ENCODE measurements around the gene PTF1A.

PTF1A gene

DNA sequence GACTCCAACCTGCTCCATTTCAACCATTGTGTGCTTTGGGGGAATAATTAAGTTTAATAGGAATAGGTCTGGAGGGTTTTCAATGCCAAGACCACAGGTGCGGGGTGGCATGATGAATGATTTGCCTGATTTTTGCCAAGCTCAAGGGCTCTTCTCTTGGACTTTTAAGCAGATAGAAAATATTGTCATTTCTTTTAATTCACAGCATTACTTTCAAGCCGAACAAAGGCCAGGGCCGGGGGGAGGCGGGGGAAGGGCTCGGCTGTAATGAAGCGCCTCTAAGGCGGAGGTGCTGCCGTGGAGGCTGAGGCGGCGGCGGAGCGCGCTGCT lies 6.5 kb downstream of the PTF1A start:
- DNase-seq (ENCODE audit: extremely low spot score), result no peak
- CTCF ChIA-PET, result no interaction called here
- POLR2A ChIA-PET, result no interaction called here
- TF ChIP-seq ELF4 (IDR thresholded peaks at IDR 0.05) (no peak), SP1 (IDR thresholded peaks at IDR 0.05) (no peak), BHLHE40 (IDR thresholded peaks at IDR 0.05; ENCODE audit: borderline replicate concordance) (no peak), CTBP1 (IDR thresholded peaks at IDR 0.05; ENCODE audit: borderline replicate concordance) (no peak), FOXM1 (IDR thresholded peaks at IDR 0.05; ENCODE audit: borderline replicate concordance) (no peak), ZNF384 (IDR thresholded peaks at IDR 0.05) (no peak)

DNA sequence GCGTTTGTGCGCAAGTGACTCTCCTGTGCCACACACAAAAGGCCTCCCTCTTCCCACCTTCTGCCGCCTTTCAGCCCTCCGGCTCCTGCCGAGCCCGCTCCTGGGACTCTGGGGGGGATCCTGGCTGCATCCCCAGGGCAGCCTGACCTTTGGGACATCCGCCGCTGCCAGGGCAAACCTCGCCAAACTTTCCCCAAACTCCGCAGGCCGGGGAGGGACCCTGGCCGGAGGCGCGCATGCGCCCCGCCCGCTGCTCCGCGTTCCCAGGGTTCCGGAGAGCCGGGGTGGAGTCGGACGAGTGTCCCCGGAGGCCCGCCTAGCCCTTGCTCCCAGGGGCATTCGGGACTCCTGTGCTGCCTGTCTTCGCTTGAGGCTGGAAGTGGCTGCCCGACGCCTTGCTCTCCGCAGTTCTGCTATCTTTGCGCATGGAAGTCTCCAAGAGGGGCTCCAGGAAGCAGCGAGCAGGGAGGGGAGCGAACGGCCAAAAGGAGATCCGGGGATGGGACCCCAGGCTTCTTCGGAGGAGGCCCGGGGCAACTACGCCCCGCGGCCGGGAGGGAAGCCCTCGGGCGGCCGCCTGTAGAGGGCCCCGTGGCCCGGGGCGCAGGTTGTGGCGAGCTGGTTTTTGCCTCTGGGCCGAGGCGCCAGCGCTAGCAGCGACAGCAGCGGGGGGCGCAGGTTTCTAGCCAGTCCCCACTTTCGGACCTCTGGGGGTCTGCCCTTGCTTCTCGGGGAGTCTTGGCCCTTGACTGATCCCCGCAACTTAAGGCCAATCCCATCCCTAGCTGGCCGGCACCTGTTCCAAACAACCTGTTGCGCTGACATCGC lies 7.0 kb downstream of the PTF1A start:
- peak; percentile 74 for DNase-seq (ENCODE audit: extremely low spot score)

DNA sequence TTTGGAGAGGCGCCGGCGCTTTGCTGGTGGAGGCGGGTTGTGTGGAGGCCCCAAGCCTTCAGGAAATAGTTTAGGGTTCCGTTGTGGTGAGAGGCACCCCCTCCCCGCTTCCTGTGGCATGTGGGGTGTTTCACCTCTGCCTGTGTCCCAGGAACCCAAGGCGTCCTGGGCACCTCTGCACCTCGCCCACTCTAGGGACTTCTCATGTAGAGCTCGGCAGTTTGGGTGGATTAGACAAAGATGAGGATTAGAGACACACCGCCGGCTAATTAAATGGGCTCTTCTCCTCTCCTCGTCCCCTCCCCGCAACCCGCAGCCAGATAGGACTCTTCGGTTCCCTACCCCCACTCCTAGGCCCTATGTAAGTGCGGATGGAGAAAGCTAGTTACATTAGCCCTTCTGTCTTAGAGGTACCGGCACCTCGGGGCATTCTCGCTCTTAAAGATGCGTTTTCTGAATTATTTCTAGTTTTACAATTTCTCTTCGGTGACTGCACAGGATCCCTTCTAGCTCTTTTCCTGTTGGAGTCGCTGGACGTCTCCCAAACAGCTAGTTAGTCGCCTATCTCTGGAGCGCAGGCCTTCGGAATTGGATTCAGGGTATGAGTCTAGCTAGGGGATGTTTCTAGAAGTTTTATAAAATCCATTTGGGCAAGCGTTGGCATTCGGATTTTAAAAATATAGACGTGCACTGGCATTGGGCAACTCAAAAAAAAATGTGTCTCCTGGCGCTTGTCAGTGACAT lies 7.8 kb downstream of the PTF1A start:
- DNase-seq (ENCODE audit: extremely low spot score), result no peak
- TF ChIP-seq, protein P1, sequence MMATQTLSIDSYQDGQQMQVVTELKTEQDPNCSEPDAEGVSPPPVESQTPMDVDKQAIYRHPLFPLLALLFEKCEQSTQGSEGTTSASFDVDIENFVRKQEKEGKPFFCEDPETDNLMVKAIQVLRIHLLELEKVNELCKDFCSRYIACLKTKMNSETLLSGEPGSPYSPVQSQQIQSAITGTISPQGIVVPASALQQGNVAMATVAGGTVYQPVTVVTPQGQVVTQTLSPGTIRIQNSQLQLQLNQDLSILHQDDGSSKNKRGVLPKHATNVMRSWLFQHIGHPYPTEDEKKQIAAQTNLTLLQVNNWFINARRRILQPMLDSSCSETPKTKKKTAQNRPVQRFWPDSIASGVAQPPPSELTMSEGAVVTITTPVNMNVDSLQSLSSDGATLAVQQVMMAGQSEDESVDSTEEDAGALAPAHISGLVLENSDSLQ (IDR thresholded peaks at IDR 0.05), result no peak
- no peak for TF ChIP-seq SP1 (IDR thresholded peaks at IDR 0.05)
- TF ChIP-seq TARDBP (IDR thresholded peaks at IDR 0.05), result no peak
- TF ChIP-seq SUZ12 (IDR thresholded peaks at IDR 0.05), result no peak
- no peak for TF ChIP-seq ARNT (IDR thresholded peaks at IDR 0.05)
- no peak for TF ChIP-seq ELF4 (IDR thresholded peaks at IDR 0.05)
- no peak for TF ChIP-seq BHLHE40 (IDR thresholded peaks at IDR 0.05; ENCODE audit: borderline replicate concordance)
- no peak for TF ChIP-seq L3MBTL2 (conservative IDR thresholded peaks at IDR 0.05)
- no peak for TF ChIP-seq FOXA1 (IDR thresholded peaks at IDR 0.05)
- no peak for TF ChIP-seq HDGF (IDR thresholded peaks at IDR 0.05; ENCODE audit: borderline replicate concordance)
- TF ChIP-seq LEF1 (IDR thresholded peaks at IDR 0.05; ENCODE audit: borderline replicate concordance), result no peak
- no peak for TF ChIP-seq NFRKB (IDR thresholded peaks at IDR 0.05)
- no peak for TF ChIP-seq FOXM1 (IDR thresholded peaks at IDR 0.05; ENCODE audit: borderline replicate concordance)
- TF ChIP-seq FOXK2 (IDR thresholded peaks at IDR 0.05), result no peak
- TF ChIP-seq CTBP1 (IDR thresholded peaks at IDR 0.05; ENCODE audit: borderline replicate concordance), result no peak
- no peak for TF ChIP-seq ZNF384 (IDR thresholded peaks at IDR 0.05)
- ChIA-PET POLR2A (no interaction called here), CTCF (no interaction called here)

More for the DNA sequence above, 7.0 kb downstream of the PTF1A start:
- TF ChIP-seq LEF1 (IDR thresholded peaks at IDR 0.05; ENCODE audit: borderline replicate concordance) (no peak), FOXM1 (IDR thresholded peaks at IDR 0.05; ENCODE audit: borderline replicate concordance) (no peak)
- ChIA-PET CTCF (no interaction called here), POLR2A (no interaction called here)

DNA sequence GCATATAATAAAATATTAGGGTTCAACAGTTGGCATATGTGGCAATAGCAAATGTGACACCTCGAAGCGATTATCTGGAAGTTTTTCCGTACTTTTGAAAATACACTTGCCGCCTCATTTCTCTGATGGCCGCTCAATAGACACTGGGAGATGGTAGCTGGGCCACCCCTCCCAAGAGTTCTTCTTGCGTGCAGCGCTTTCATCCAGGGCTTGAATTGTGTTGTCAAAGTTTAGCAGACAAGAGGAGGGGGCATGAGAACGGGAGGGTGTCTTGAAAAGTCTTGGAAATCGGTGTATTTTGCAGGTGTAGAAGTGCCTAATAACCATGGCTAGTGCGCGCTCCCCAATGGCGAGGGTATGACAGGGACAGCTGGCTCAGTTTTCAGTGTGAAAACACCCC lies 8.5 kb downstream of the PTF1A start:
- DNase-seq (ENCODE audit: extremely low spot score), result no peak
- ChIA-PET CTCF (interaction anchor here (0.7 kb wide), 1 partner anchor 273 kb away, joined by 3 read pairs; no protein-coding TSS in a partner anchor), POLR2A (no interaction called here)
- TF ChIP-seq FOXK2 (IDR thresholded peaks at IDR 0.05) (no peak), HDGF (IDR thresholded peaks at IDR 0.05; ENCODE audit: borderline replicate concordance) (no peak), SUZ12 (IDR thresholded peaks at IDR 0.05) (no peak), BHLHE40 (IDR thresholded peaks at IDR 0.05; ENCODE audit: borderline replicate concordance) (no peak), LEF1 (IDR thresholded peaks at IDR 0.05; ENCODE audit: borderline replicate concordance) (no peak), FOXM1 (IDR thresholded peaks at IDR 0.05; ENCODE audit: borderline replicate concordance) (no peak), TARDBP (IDR thresholded peaks at IDR 0.05) (no peak), ZNF384 (IDR thresholded peaks at IDR 0.05) (no peak), CTBP1 (IDR thresholded peaks at IDR 0.05; ENCODE audit: borderline replicate concordance) (no peak), NFRKB (IDR thresholded peaks at IDR 0.05) (no peak), ELF4 (IDR thresholded peaks at IDR 0.05) (no peak)
- TF ChIP-seq, protein P1 (IDR thresholded peaks at IDR 0.05), result no peak

- ChIA-PET CTCF (interaction anchor here (0.5 to 0.7 kb wide), 2 partner anchors 273 to 578 kb away, joined by 3 to 4 read pairs; no protein-coding TSS in a partner anchor), POLR2A (no interaction called here)
- DNase-seq (ENCODE audit: extremely low spot score), result no peak
- TF ChIP-seq CTBP1 (IDR thresholded peaks at IDR 0.05; ENCODE audit: borderline replicate concordance), result no peak
- TF ChIP-seq, protein P1 (IDR thresholded peaks at IDR 0.05), result no peak
- no peak for TF ChIP-seq NFRKB (IDR thresholded peaks at IDR 0.05)
- no peak for TF ChIP-seq ARNT (IDR thresholded peaks at IDR 0.05)
- no peak for TF ChIP-seq SUZ12 (IDR thresholded peaks at IDR 0.05)
- no peak for TF ChIP-seq ELF4 (IDR thresholded peaks at IDR 0.05)
- no peak for TF ChIP-seq BHLHE40 (IDR thresholded peaks at IDR 0.05; ENCODE audit: borderline replicate concordance)
- no peak for TF ChIP-seq SP1 (IDR thresholded peaks at IDR 0.05)
- no peak for TF ChIP-seq FOXK2 (IDR thresholded peaks at IDR 0.05)
- no peak for TF ChIP-seq HDGF (IDR thresholded peaks at IDR 0.05; ENCODE audit: borderline replicate concordance)
- TF ChIP-seq FOXM1 (IDR thresholded peaks at IDR 0.05; ENCODE audit: borderline replicate concordance), result no peak
- no peak for TF ChIP-seq TARDBP (IDR thresholded peaks at IDR 0.05)
- no peak for TF ChIP-seq FOXA1 (IDR thresholded peaks at IDR 0.05)
- TF ChIP-seq LEF1 (IDR thresholded peaks at IDR 0.05; ENCODE audit: borderline replicate concordance), result no peak
- TF ChIP-seq ZNF384 (IDR thresholded peaks at IDR 0.05), result no peak
- no peak for TF ChIP-seq L3MBTL2 (conservative IDR thresholded peaks at IDR 0.05)
These were observed 9.0 kb downstream of the PTF1A start for GRCh38 chr10:23200997-23201652.

All from HEK293T (cell line).